A549 (cell line): ENCODE measurements around the gene SMIM45.

Experiments
- CEBPB ChIP-seq, 2 experiments: fragments of >200 bp in 1 of 2; sonication (Bioruptor Twin) in 1 of 2; formaldehyde crosslinking in 1 of 2; IDR thresholded peaks; 2 replicates each; pipeline ENCODE4 v1.6.1; 2012 to 2016
- CTCF ChIP-seq: fragments of >200 bp; sonication (Bioruptor Twin); formaldehyde crosslinking; IDR thresholded peaks from 3 replicates; pipeline ENCODE4 v1.5.1; 2016
- EP300 ChIP-seq, 2 experiments: fragments of >200 bp; sonication (Bioruptor Twin); formaldehyde crosslinking; IDR thresholded peaks; 2 replicates in 1 of 2; 3 replicates in 1 of 2; pipeline ENCODE4 v1.6.1; 2016 to 2017
- NFE2L2 ChIP-seq: fragments of 150-350 bp; conservative IDR thresholded peaks from 2 replicates; pipeline ENCODE4 v1.6.1; 2014; ENCODE audit warnings: low read length
- POLR2A ChIP-seq: IDR thresholded peaks from 2 replicates; pipeline ENCODE4 v1.6.1; 2012; ENCODE audit warnings: mild to moderate bottlenecking, low read length
- TF ChIP-seq, protein P1 (sequence below): IDR thresholded peaks from 2 replicates; pipeline ENCODE4 v1.6.1; 2012
- TF ChIP-seq, protein P2 (sequence below): fragments of >200 bp; sonication (Bioruptor Twin); formaldehyde crosslinking; IDR thresholded peaks from 3 replicates; pipeline ENCODE4 v1.6.1; 2016

GRCh38 chr22:41995211-41995610, 43.3 kb downstream of the SMIM45 start:
- TF ChIP-seq CEBPB (IDR thresholded peaks at IDR 0.05) (no peak), NFE2L2 (no peak), CTCF (no peak), EP300 (IDR thresholded peaks at IDR 0.05) (no peak), POLR2A (no peak)
- TF ChIP-seq, protein P1, sequence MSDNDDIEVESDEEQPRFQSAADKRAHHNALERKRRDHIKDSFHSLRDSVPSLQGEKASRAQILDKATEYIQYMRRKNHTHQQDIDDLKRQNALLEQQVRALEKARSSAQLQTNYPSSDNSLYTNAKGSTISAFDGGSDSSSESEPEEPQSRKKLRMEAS: no peak
- TF ChIP-seq, protein P2, sequence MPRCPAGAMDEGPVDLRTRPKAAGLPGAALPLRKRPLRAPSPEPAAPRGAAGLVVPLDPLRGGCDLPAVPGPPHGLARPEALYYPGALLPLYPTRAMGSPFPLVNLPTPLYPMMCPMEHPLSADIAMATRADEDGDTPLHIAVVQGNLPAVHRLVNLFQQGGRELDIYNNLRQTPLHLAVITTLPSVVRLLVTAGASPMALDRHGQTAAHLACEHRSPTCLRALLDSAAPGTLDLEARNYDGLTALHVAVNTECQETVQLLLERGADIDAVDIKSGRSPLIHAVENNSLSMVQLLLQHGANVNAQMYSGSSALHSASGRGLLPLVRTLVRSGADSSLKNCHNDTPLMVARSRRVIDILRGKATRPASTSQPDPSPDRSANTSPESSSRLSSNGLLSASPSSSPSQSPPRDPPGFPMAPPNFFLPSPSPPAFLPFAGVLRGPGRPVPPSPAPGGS: no peak
